ENCODE data around the gene MYL3. TPM values are rescaled to one million over a fixed set of nuclear protein-coding genes. Genes with fewer than 3 reads are reported as not detected.

The MYL3 gene
- total and polyA plus RNA-seq, 2 experiments from 2014 or later, result not detected

DNA sequence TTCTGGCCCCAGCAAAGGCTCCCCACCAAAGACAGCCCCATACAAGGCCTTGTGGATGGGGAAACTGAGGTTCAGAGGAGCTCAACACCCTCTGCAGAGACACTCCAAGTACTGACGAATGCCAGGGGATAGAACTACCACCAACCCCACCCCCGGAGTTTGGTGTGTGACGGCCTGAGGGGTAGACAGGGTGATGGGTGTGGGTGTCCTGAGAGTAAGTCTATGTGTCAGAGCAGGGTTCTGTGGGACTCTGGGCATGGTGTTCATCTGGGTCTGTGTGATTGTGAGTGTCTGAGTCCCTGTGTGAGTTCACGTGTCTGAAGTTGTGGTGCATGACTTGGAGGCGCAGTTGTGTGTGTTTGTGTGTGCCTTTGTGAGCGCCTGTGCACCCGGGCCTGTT, 21.7 kb upstream of the MYL3 start:
- Histone ChIP-seq H3K4me3 (no peak overlapping the region), H3K9me3 (ENCODE audit: low read depth) (no peaks in the 10 kb centered on the region), H3K27ac (no peak overlapping the region), H3K27me3 (replicated peaks; ENCODE audit: insufficient read depth) (peaks cover 25% of the 10 kb centered on the region; the same call in 1 of the 2 replicates), H3K4me2 (ENCODE audit: unreplicated experiment) (no peak overlapping the region), H3K36me3 (ENCODE audit: low read depth) (no peaks in the 10 kb centered on the region), H3K4me1 (ENCODE audit: insufficient read depth) (no peaks in the 10 kb centered on the region), H4K20me1 (ENCODE audit: insufficient read depth) (no peaks in the 10 kb centered on the region), H3K9me2 (ENCODE audit: insufficient read depth) (no peaks in the 10 kb centered on the region), H3F3A (ENCODE audit: insufficient read depth) (no peaks in the 10 kb centered on the region), H3K9ac (no peak overlapping the region), H2AFZ (no peak overlapping the region), H3K79me2 (ENCODE audit: insufficient read depth) (no peaks in the 10 kb centered on the region)
- no peak for TF ChIP-seq EZH2phosphoT487 (IDR thresholded peaks at IDR 0.05; ENCODE audit: insufficient read depth, low read depth)
- no peak for TF ChIP-seq EZH2 (IDR thresholded peaks at IDR 0.05; ENCODE audit: insufficient read depth, poor library complexity, severe bottlenecking)
- in situ Hi-C loops (cut with MboI), result no loop called here
- 76 to 77% methylated on average over 7 of the region's 7 CpGs for WGBS, 2 experiments (ENCODE audit: low coverage in 1 of 2, low lambda C conversion rate in 2 of 2, missing lambda C conversion rate in 2 of 2)
- no peak for DNase-seq

DNA sequence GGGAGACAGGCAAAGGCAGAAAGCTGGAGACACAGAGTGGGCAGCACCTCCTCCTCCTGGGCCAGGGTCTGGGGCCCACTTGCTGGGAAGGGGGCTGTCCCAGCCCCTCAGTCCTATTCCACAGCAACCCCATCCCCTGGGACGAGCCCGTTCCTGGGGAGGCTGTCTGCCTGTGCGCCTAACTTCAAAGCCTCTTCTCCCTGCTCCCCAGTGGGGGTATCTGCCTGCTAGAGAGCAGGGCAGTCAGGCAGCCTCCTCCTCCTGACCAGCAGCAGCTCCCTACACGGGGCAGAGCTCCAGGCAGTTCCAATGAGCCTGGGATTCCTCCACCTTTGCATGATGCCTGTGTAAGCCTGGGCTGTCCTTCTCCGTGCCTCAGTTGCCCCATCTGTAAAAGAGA, 21.2 kb upstream of the MYL3 start:
- no peak overlapping the region for H3K27ac ChIP-seq
- no peak for DNase-seq
- no peaks in the 10 kb centered on the region for H3K9me2 ChIP-seq (ENCODE audit: insufficient read depth)
- H3K4me1 ChIP-seq (ENCODE audit: insufficient read depth), result no peaks in the 10 kb centered on the region
- 55 to 58% methylated on average over 5 of the region's 5 CpGs for WGBS, 2 experiments (ENCODE audit: low coverage in 1 of 2, low lambda C conversion rate in 2 of 2, missing lambda C conversion rate in 2 of 2)
- no peaks in the 10 kb centered on the region for H3F3A ChIP-seq (ENCODE audit: insufficient read depth)
- H4K20me1 ChIP-seq (ENCODE audit: insufficient read depth), result no peaks in the 10 kb centered on the region
- H3K79me2 ChIP-seq (ENCODE audit: insufficient read depth), result no peaks in the 10 kb centered on the region
- no peak overlapping the region for H2AFZ ChIP-seq
- H3K9me3 ChIP-seq (ENCODE audit: low read depth), result no peaks in the 10 kb centered on the region
- no peaks in the 10 kb centered on the region for H3K36me3 ChIP-seq (ENCODE audit: low read depth)
- no peak overlapping the region for H3K9ac ChIP-seq
- in situ Hi-C loops (cut with MboI), result no loop called here
- no peak overlapping the region for H3K4me2 ChIP-seq (ENCODE audit: unreplicated experiment)
- TF ChIP-seq EZH2 (IDR thresholded peaks at IDR 0.05; ENCODE audit: insufficient read depth, poor library complexity, severe bottlenecking), result no peak
- TF ChIP-seq EZH2phosphoT487 (IDR thresholded peaks at IDR 0.05; ENCODE audit: insufficient read depth, low read depth), result no peak
- no peak overlapping the region for H3K4me3 ChIP-seq
- peaks cover 25% of the 10 kb centered on the region; the same call in 1 of the 2 replicates for H3K27me3 ChIP-seq (replicated peaks; ENCODE audit: insufficient read depth)

DNA sequence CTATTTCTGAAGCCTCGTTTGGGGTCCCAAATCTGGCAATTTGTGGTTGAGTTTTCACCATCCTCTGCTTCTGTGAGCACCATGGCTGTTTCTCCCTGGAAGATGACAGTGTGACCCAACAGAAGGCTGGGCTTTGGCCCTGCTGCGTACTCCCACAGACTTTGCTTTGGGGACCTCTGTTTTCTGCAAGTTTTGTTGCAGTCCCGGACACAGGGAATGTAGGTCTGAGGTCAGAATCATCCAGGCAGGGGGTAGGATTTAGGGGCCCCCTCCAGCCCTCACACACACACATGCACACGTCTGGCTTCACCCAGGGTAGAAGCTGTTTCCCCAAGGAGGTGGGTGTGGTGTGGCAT, 20.6 kb upstream of the MYL3 start:
- Histone ChIP-seq H3K9me2 (ENCODE audit: insufficient read depth) (no peaks in the 10 kb centered on the region), H2AFZ (no peak overlapping the region), H3K4me1 (ENCODE audit: insufficient read depth) (peaks cover 4% of the 10 kb centered on the region; the same call in 1 of the 2 replicates), H3K9ac (no peak overlapping the region), H3K27ac (no peak overlapping the region), H3K27me3 (replicated peaks; ENCODE audit: insufficient read depth) (peaks cover 25% of the 10 kb centered on the region; the same call in 1 of the 2 replicates), H3K36me3 (ENCODE audit: low read depth) (no peaks in the 10 kb centered on the region), H4K20me1 (ENCODE audit: insufficient read depth) (no peaks in the 10 kb centered on the region), H3K4me2 (ENCODE audit: unreplicated experiment) (peak overlapping the region; percentile 24), H3K4me3 (no peak overlapping the region), H3K79me2 (ENCODE audit: insufficient read depth) (no peaks in the 10 kb centered on the region), H3F3A (ENCODE audit: insufficient read depth) (no peaks in the 10 kb centered on the region), H3K9me3 (ENCODE audit: low read depth) (no peaks in the 10 kb centered on the region)
- no peak for TF ChIP-seq EZH2phosphoT487 (IDR thresholded peaks at IDR 0.05; ENCODE audit: insufficient read depth, low read depth)
- peak; percentile 79 for TF ChIP-seq EZH2 (IDR thresholded peaks at IDR 0.05; ENCODE audit: insufficient read depth, poor library complexity, severe bottlenecking)
- in situ Hi-C loops (cut with MboI), result no loop called here
- 40 to 41% methylated on average over 4 of the region's 4 CpGs for WGBS, 2 experiments (ENCODE audit: low coverage in 1 of 2, low lambda C conversion rate in 2 of 2, missing lambda C conversion rate in 2 of 2)
- DNase-seq, result no peak

DNA sequence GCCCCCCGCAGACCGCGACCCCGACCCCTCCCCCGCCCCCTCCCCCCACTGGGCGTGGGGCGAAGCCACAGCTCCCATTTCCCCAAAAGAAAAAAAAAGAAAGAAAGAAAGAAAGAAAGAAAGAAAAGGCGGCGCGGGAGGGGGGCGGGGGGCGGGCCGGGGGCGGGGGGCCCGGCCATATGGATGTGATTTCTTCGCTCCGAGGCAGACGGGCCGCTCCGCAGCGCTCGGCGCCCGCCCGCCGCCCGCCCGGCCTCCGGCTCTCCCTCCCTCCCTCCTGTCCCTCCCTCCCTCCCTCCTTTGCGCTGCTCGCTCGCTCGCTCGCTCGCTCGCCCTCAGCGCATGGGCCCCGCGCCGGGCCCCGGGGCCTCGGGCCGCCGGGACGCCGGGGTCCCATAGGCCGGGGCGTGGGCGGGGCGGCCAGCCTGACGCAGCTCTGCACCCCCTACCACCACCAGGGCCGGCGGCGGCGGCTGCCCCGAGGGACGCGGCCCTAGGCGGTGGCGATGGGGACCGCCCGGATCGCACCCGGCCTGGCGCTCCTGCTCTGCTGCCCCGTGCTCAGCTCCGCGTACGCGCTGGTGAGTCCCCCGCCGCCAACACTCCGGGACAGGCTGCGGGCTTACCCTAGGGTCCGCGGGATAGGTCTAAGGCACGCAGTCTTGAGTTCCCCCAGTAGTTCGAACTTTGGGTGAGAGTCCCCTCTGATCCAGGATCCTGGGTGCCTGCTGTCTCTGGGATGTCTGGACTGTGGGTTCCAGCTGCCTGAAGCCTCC, 20.0 kb upstream of the MYL3 start:
- in situ Hi-C loops (cut with MboI), result no loop called here
- no peaks in the 10 kb centered on the region for H3K9me2 ChIP-seq (ENCODE audit: insufficient read depth)
- DNase-seq, result peak; percentile 76
- H3K36me3 ChIP-seq (ENCODE audit: low read depth), result no peaks in the 10 kb centered on the region
- H4K20me1 ChIP-seq (ENCODE audit: insufficient read depth), result no peaks in the 10 kb centered on the region
- no peaks in the 10 kb centered on the region for H3F3A ChIP-seq (ENCODE audit: insufficient read depth)
- no peak overlapping the region for H3K27ac ChIP-seq
- TF ChIP-seq EZH2phosphoT487 (IDR thresholded peaks at IDR 0.05; ENCODE audit: insufficient read depth, low read depth), result no peak
- TF ChIP-seq EZH2 (IDR thresholded peaks at IDR 0.05; ENCODE audit: insufficient read depth, poor library complexity, severe bottlenecking), result no peak
- H3K79me2 ChIP-seq (ENCODE audit: insufficient read depth), result no peaks in the 10 kb centered on the region
- peak overlapping the region; percentile 69 for H3K4me3 ChIP-seq
- peaks cover 25% of the 10 kb centered on the region; the same call in 1 of the 2 replicates for H3K27me3 ChIP-seq (replicated peaks; ENCODE audit: insufficient read depth)
- no peak overlapping the region for H3K9ac ChIP-seq
- H3K4me2 ChIP-seq (ENCODE audit: unreplicated experiment), result peak overlapping the region; percentile 24
- 0 out of 2 replicates have a peak overlapping the region, but pooled peaks have one; percentile 12 for H2AFZ ChIP-seq
- H3K9me3 ChIP-seq (ENCODE audit: low read depth), result no peaks in the 10 kb centered on the region
- 3% methylated on average over 21 to 59 of the region's 78 CpGs for WGBS, 2 experiments (ENCODE audit: low coverage in 1 of 2, low lambda C conversion rate in 2 of 2, missing lambda C conversion rate in 2 of 2)
- peaks cover 7% of the 10 kb centered on the region; the same call in 1 of the 2 replicates for H3K4me1 ChIP-seq (ENCODE audit: insufficient read depth)

Measured in GM23248 (cell line).